Renal cortical epithelial cell (primary cell): ENCODE measurements around the gene SHISA4. TPM values are rescaled to one million over a fixed set of nuclear protein-coding genes. Genes with fewer than 3 reads are reported as not detected.
"Not testable (repeated sequence)": the region's sequence is repeated elsewhere in the genome, so short reads cannot be mapped to it uniquely, and the experiment has no call there.

ENCODE experiments used
- DNase-seq: peaks from one replicate; pipeline ENCODE4 v3.0.0-alpha.2; 2011; ENCODE audit warnings: low read depth
- total RNA-seq: library from RNA; depleted of rRNA; stranded (reverse); fragments of >200 nt; gene quantifications from 2 replicates; pipeline ENCODE4 v1.2.3, GENCODE V29; 2014

Gene SHISA4, protein sequence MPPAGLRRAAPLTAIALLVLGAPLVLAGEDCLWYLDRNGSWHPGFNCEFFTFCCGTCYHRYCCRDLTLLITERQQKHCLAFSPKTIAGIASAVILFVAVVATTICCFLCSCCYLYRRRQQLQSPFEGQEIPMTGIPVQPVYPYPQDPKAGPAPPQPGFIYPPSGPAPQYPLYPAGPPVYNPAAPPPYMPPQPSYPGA
- total RNA-seq = 11.8 and 16.1 TPM in 2 replicates

DNA sequence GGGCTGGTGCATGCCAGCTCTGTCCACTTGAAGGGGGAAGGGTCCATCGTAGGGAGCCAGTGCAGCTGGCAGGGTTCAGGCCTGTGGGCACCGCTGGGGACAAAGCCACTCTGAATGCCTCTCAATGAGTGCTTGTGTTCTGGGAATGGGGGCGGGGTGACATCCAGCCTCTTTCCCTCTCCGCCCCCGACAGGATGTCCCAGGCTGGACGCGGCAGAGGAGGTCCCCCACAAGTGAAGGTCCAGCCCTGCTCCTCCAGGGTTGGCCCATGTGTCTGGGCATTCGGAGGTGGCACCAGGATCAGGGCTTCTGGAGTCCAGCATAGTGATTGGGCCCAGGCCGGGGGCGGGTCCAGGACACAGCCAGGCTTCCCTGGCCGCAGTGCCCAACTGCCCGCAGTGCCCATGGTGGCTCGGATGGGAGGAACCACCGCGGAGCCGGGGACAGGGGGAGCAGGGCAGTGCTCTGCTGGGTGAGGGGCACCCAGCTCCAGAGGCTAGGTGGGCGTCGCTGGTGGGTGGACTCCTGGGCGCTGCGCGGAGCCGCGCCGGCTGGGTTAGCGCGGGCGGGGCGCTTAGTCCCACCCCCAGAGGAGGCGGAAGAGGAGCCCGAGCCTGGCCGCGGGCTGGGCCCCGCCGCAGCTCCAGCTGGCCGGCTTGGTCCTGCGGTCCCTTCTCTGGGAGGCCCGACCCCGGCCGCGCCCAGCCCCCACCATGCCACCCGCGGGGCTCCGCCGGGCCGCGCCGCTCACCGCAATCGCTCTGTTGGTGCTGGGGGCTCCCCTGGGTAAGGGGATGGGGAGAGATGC lies at the start of gene SHISA4:
SHISA4 (plus strand) TSS at position 617 of the 808 bp plus-strand sequence; CDS start at position 714, 97 bp downstream.
- DNase-seq = peak; percentile 69

DNA sequence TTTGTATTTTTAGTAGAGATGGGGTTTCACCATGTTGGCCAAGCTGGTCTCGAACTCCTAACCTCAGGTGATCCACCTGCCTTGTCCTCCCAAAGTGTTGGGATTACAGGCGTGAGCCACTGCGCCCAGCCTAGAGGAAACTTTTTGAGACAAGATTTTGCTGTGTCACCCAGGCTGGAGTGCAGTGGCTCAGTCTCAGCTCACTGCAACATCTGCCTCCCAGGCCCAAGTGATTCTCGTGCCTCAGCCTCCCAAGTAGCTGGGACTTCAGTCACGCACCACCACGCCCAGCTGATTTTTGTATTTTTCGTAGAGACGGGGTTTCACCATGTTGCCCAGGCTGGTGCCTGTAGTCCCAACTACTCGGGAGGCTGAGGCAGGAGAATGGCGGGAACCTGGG lies 49.6 kb upstream of the SHISA4 start:
- DNase-seq = not testable (repeated sequence)

DNA sequence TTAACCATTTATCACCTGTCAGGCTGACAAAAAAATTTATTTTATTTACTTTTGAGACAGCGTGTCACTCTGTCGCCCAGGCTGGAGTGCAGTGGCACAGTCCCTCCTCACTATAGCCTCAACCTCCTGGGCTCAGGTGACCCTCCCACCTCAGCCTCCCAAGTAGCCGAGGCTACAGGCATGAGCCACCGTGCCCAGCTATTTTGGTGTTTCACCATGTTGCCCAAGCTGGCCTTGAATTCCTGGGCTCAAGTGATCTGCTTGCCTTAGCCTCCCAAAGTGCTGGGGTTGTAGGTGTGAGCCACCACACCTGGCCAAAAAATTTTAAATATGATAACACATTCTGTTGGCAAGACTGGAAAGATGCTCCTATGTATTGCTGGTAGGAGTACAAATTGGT lies 48.6 kb upstream of the SHISA4 start:
- DNase-seq = no peak

DNA sequence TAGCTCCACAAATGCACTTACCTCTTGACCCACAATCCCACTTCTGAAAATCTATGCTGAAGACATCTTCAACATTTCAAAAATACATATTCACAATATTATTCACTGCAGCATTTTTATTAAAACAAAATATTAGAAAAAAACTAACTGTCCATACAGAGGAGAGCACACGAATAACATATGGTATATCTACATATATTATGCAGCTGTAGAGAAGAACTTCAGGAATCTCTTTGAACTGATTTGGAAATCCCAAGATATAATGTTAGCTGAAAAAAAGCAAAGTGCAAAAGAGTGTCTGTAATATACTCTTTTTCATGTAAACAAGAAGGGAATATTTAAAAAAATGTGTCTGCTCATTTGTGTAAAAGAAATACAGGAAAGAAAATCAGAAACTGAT lies 48.2 kb upstream of the SHISA4 start:
- no peak for DNase-seq

DNA sequence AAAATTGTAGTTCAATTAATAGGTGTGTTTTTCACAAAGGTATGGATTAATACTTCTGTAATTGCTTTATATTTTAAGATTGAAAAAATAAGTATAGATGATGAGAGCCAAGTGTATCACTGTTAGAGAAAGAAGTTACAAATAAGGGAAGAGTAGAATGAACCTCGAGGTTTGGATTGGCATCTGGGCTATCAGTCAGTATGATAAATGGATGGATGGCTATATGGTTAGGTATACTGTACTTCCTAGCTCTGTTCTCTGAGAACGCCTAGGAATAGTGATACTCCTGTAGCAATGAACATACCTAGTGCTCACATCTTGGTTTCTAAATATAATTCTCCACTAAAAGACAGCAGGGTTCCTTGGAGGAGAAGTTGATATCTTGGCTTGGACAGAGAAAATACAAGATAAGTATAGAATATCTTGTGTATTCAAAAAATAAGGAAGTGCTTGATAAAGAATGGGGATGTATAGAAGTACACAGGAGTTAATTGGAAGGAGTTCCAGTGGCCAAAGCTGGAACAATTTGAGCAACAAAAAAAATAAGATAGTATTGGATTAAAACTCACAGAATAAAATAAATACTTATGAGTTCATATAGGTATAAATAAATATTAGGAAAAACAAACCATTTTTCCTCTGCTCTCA lies 47.3 kb upstream of the SHISA4 start:
- no peak for DNase-seq

DNA sequence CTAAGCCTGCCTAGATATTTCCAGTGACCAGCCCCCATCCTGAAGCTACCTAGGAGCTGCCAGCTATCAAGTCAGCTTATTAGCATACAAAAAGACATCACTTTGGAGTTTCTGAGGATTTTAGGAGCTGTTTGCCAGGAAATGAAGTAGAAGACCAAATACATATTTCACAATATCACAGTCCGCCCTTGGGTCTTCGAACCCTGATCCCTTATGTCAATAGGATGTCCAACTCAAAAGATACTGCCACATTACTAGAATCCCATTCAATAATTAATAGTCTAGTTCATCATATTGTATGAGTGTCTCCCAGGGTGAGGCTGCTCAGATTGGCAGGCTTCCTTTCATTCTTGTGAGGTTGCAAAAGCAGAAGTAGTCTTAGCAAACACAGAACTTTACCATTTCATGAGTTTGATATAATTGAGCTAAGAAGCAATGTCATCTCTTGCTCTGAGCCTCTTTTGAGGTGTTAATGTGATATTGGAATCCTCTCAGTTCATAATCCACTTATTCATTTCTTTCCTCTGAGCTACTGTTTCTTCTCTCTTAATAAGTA lies 46.1 kb upstream of the SHISA4 start:
- DNase-seq = no peak

DNA sequence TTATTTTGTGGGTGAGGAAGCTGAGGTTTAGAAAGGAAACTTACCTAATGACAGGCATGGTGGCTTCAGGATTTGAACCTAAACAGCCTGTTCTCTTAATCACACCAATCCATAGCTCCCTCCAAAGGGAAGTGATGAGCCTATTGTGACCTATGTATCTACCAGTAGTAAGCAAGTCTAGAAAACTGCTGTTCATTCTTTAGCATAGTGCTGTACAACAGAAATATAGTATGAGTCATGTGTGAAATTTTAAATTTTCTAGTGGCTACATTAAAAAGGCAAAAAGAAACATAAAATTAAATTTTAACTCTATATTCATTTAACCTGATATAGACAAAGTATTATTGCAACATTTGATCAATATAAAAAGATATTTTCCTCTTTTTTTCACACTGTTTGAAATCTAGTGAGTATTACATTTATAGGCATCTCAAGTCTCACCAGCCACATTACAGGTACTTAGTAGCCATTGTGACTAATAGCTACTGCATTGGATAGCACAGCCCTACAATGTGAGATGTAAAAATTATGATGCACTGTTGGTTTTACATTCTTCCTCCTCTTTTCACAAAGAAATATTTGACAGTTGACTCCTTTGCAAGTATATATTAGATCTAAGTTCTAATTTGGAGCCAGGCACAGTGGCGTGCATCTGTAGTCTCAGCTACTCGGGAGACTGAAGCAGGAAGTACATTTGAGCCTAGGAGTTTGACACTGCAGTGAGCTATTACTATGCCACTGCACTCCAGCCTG lies 43.2 kb upstream of the SHISA4 start:
- no peak for DNase-seq

DNA sequence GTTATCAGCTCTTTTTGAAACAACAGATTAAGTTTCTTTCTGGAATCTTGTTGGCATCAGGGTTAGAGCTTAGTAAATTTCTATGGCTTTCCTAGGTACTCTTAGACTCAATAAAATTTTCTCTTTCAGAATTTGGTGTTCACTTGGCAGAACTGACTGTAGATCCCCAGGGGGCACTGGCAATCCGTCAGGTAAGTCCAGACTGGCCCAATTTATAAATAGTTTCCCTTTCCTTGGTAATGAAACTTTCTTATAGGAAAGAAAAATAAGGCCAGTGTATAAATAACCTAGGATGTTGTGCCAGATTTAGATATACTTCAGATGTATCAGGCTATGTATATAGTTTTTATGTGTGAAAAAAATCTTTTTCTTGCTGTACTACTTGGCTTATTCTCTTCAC lies 41.5 kb upstream of the SHISA4 start:
- no peak for DNase-seq

DNA sequence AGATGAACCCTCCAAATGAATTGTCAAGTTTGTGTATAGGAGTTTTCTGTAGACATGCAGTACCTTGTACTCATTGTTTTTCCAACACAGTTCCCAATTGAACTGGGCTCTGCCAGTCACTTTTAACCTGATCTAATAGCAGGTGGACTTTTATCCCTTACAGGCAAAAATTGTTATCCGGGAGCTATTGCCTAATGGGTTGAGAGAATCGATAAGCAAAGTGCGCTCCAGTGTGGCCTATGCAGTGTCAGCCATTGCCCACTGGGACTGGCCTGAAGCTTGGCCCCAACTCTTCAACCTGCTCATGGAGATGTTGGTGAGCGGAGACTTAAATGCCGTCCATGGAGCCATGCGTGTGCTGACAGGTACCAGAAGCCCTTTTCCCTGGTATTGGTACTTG lies 40.5 kb upstream of the SHISA4 start:
- no peak for DNase-seq

DNA sequence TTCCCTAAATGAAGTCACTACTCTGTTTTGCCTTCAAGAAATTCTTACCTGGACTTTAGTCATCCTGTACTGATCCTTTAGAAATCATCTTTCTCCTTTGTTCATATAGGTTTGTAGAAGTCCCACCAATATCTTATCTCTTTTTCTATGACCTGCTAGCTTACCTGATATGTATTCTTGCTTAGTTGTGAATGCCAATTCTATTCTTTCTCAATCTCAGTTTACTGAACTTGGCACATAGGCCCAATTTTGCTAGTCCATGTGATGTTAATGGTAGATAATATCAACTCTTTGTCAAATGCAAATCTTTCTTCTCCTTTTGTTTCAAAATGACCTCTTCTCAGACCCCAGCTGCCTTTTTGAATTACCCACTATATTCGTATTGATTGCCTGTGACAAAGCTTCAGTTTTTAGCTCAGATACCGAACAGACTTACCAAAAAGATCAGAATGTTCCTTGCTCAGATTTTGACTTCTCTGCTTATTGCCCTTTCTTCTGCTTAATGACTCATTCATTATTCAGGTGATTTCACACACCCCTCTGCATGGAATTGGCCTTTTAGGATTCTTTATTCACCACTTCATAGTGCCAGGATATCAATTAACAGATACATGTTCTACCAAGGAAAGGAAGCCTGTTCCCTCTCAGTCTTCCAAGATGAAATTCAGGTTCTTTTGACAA lies 39.2 kb upstream of the SHISA4 start:
- DNase-seq = no peak

DNA sequence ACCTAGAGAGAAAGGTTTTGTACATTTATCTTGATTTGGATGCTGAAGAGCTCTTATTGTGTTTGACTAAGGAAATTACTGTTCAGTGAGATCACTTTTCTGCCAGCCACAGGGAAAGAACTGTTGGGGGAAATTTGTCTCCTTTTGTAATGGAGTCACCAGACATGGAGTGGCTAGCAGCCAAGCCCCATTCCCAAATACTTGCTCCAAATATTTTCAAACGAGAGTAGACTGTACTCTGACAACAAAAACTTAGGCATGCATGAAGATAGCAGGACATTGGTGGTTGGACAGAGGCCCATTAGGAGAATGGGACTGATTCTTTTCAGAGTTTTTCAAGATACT lies 38.7 kb upstream of the SHISA4 start:
- DNase-seq = peak; percentile 82

DNA sequence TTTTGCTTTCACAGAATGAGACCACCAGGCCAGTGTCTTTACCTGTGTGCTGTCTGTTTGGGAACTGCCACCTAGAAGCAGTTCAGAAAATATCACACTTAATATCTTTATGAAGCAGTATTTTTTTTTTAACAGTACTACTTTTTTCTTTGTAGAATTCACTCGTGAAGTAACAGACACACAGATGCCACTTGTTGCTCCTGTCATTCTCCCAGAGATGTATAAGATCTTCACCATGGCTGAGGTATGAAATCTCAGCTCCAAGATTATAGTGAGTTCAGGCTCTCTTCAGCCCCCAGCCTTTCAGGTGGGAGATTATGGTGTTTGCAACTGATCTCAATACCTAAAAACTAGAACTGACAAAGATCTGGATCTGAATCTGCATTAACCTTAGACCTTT lies 36.7 kb upstream of the SHISA4 start:
- no peak for DNase-seq

DNA sequence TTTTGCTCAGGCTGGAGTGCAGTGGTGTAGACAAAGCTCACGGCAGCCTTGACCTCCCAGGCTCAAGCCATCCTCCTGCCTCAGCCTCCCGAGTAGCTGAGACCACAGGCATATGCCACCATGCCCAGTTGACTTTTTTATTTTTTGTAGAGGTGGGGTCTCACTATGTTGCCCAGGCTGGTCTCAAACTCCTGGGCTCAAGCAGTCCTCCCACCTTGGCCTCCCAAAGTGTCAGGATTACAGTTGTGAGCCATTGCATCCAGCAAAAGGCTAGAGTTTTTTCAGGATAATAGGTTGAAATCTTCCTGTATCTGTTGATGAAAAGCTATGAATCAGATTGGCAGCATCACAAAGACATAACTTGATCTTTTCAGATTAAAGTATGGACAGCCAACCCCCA lies 32.0 kb upstream of the SHISA4 start:
- not testable (repeated sequence) for DNase-seq

DNA sequence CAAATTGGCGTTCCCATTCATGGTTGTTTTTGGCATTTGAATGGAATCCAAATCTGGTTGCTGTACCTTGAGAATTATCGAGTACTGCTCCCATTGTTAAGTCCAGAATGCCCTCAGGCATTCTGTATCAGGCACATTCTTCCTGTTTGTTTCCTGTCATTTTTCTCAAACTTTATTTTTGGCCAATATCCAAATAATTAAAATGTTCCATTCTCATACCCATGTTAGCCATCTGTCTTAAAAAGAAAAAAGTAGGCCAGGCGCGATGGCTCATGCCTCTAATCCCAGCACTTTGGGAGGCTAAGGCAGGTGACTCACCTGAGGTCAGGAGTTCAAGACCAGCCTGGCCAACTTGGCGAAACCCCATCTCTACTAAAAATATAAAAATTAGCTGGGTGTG lies 29.3 kb upstream of the SHISA4 start:
- no peak for DNase-seq

DNA sequence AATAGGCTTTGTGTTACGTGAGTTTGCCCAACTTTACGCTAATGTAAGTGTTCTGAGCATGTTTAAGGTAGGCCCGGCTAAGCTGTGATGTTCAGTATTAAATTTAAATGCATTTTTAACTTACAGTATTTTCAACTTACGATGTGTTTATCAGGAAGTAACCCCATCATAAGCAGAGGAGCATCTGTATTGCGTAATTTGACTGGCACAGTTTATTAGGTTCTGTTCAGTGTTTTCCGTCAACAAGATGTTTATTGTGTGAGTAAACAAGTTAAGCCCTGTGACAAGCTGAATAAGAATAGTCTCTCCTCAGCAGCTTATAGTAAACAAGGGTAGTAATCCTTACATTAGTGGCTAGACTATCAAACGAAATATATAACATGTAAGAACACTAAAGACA lies 27.2 kb upstream of the SHISA4 start:
- DNase-seq = no peak

DNA sequence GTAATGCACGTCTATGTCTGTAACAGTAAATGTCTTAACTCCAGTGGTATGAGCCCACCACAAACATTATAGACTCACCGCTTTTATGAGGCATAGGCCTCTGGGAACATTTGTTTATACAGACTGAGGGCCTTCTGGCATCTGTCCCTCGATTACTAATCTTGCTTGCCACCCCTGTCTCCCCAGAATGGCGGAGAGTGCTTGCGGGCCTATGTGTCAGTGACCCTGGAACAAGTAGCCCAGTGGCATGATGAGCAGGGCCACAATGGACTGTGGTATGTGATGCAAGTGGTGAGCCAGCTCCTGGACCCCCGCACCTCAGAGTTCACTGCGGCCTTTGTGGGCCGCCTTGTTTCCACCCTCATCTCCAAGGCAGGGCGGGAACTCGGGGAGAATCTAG lies 18.3 kb upstream of the SHISA4 start:
- no peak for DNase-seq

DNA sequence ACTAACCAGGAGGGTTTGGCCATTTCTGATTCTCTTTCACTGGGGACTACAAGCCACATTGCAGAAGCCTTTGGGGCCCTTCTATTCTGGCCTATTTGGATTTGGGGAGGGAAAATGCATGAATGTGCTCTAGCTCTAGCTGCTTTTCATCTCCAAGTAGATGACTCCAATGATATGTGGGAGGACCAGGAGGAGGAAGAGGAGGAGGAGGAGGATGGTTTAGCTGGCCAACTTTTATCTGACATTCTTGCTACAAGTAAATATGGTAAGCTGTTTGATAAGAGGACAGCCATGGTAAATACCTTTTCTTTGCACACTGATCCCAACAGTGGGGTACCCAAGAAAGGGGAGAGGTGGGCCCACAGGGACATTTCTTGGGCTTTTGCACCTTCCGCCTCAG lies 14.0 kb upstream of the SHISA4 start:
- no peak for DNase-seq

DNA sequence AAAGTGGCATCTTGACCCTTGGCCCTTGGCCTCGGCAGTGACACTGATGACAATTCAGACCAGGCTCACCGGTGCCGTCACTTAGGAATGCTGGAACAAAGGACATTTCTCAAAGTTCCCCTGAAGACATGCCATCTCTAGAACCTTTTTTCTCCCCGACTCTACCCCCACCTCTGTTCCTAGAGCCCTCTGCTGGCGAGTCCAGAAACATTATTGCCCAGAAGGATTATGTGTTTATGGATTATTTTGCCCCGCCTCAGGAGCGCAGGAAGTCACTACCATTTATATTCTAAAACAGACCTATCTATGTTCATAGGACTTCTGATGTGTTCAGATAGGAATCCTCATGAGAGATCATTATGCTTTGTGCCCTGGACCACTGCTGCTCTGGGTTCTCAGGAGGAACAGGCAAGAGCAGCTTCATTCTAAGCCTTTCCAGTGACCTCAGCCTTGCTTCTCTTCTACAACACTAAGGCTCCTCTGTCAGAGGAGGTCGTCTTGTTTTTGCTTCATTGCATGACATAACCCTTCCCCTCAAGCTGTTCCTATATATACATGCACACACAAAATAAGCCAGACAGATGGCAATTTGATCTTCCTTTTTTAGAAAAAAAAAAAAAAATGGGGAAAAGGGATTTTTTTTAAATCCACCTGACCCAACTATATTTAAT lies 12.4 kb upstream of the SHISA4 start:
- no peak for DNase-seq

DNA sequence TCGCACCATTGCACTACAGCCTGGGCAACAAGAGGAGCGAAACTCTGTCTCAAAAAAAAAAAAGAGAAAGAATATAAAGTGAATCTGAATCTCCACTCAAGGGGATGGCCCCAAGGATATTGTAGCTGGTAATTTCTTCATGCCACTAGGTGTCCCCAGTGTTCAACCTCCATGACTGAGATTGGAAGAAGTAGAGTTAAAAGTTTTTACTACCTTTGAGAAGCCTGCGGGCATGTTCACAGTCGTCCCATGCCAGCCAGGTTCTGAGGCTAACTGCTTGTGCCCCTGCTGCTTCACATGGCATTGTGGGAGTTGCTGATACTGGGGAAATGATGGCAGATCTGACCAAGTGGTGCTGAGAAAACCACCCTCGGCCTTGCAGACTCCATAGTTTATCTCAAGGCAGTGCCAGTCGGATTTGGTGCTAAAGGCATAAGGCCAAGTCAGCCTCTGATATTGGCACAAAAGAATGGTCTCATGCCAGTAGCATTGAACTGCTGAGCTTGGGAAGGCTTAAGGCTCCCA lies 10.8 kb upstream of the SHISA4 start:
- peak; percentile 68 for DNase-seq

DNA sequence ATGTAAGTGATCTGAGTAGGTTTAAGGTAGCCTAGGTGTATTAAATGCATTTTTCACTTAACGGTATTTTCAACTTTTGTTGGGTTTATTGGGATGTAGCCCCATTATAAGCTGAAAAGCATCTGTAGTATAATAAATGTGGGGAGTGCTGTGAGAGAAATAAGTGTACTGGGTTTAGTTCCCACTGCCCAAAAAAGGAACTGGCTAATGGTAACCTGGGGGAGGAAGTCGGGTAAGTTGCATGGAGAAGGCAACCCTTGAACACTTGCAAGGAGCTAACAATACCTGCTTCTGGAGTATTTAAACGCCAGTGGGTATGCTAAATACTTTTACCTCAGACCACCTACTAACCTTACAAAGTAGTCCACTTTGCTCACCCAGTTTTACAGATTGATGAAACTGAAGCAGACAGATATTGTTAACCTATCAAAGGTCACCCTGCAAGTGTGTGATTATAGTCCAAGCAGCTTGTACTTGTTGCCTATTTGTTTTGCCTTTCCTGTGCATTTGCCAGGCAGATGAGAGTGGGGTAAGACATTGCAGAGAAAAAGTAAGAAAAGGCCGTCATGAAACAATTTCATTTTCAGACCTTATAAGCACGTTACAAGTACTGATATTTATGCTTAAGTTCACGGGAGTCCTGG lies 7.6 kb upstream of the SHISA4 start:
- no peak for DNase-seq
